ENCODE results near the gene KRTAP10-5.
A peak's percentile ranks its signal among the peaks of the same experiment; 100 is the strongest.
"Not testable (repeated sequence)": the region's sequence is repeated elsewhere in the genome, so short reads cannot be mapped to it uniquely, and the experiment has no call there.

The KRTAP10-5 gene

GRCh38 chr21:44610157-44610843 is 29.9 kb upstream of the KRTAP10-5 start:
- not testable (repeated sequence) for DNase-seq

- DNase-seq = no peak
Observed at GRCh38 chr21:44609193-44609592, 28.8 kb upstream of the KRTAP10-5 start.

- no peak for DNase-seq
Observed at GRCh38 chr21:44606495-44606894, 26.1 kb upstream of the KRTAP10-5 start.

- no peak for DNase-seq
Observed at GRCh38 chr21:44603911-44604310, 23.5 kb upstream of the KRTAP10-5 start.

- no peak for DNase-seq
Observed at GRCh38 chr21:44603109-44603875, 22.9 kb upstream of the KRTAP10-5 start.

GRCh38 chr21:44602463-44602850 is 22.1 kb upstream of the KRTAP10-5 start:
- DNase-seq = no peak

- DNase-seq = peak; percentile 58
Observed at GRCh38 chr21:44601596-44602462, 21.4 kb upstream of the KRTAP10-5 start.

- not testable (repeated sequence) for DNase-seq
Observed at GRCh38 chr21:44601091-44601490, 20.7 kb upstream of the KRTAP10-5 start.

- DNase-seq = not testable (repeated sequence)
Observed at GRCh38 chr21:44600118-44600978, 19.9 kb upstream of the KRTAP10-5 start, which contains the start of gene KRTAP10-7. KRTAP10-7 (plus strand) TSS chr21:44600597; CDS start chr21:44600622, 25 bp downstream.

GRCh38 chr21:44599264-44600029 is 19.0 kb upstream of the KRTAP10-5 start:
- no peak for DNase-seq

GRCh38 chr21:44598061-44598460 is 17.7 kb upstream of the KRTAP10-5 start:
- DNase-seq = no peak

GRCh38 chr21:44596068-44596725 is 15.8 kb upstream of the KRTAP10-5 start:
- DNase-seq = no peak

- DNase-seq = no peak
Observed at GRCh38 chr21:44595524-44595923, 15.1 kb upstream of the KRTAP10-5 start.

GRCh38 chr21:44594406-44594916 is 14.1 kb upstream of the KRTAP10-5 start:
- no peak for DNase-seq

GRCh38 chr21:44593598-44594405 is 13.4 kb upstream of the KRTAP10-5 start:
- no peak for DNase-seq

GRCh38 chr21:44592446-44593311 is 12.3 kb upstream of the KRTAP10-5 start, which contains the start of gene KRTAP10-6:
KRTAP10-6 (minus strand) TSS chr21:44592505; CDS start chr21:44592484, 21 bp downstream.
- no peak for DNase-seq

GRCh38 chr21:44591801-44592130 is 11.4 kb upstream of the KRTAP10-5 start:
- DNase-seq = not testable (repeated sequence)

All from NCI-H524 treated with DMSO at 0.1 percent for 48 hours (cell line).